Measurements from ENCODE around the gene RYR1.
"Not testable (repeated sequence)": the region's sequence is repeated elsewhere in the genome, so short reads cannot be mapped to it uniquely, and the experiment has no call there.

Gene RYR1

GRCh38 chr19:38577826-38578225 lies 144.3 kb downstream of the RYR1 start:
- no peak for DNase-seq

- DNase-seq: not testable (repeated sequence)
These were observed 145.8 kb downstream of the RYR1 start for GRCh38 chr19:38579304-38579703.

GRCh38 chr19:38580080-38580479 lies 146.6 kb downstream of the RYR1 start:
- DNase-seq: no peak

GRCh38 chr19:38583219-38583984 lies 149.9 kb downstream of the RYR1 start:
- no peak for DNase-seq

GRCh38 chr19:38583985-38584305 lies 150.5 kb downstream of the RYR1 start:
- DNase-seq: no peak

GRCh38 chr19:38587562-38587961 lies 154.1 kb downstream of the RYR1 start:
- DNase-seq: no peak

- DNase-seq: no peak
These were observed 154.6 kb downstream of the RYR1 start for GRCh38 chr19:38588041-38588440.

GRCh38 chr19:38592940-38593339 lies 159.4 kb downstream of the RYR1 start:
- no peak for DNase-seq

- peak; percentile 86 for DNase-seq
These were observed 162.8 kb downstream of the RYR1 start for GRCh38 chr19:38596057-38596981.

- no peak for DNase-seq
These were observed 163.6 kb downstream of the RYR1 start for GRCh38 chr19:38597075-38597474.

- DNase-seq: no peak
These were observed 166.2 kb downstream of the RYR1 start for GRCh38 chr19:38599722-38600121.

GRCh38 chr19:38602856-38603255 lies 169.4 kb downstream of the RYR1 start:
- not testable (repeated sequence) for DNase-seq

GRCh38 chr19:38606131-38606530 lies 172.6 kb downstream of the RYR1 start:
- peak; percentile 90 for DNase-seq

- DNase-seq: no peak
These were observed 180.8 kb downstream of the RYR1 start for GRCh38 chr19:38614289-38614688.

- DNase-seq: no peak
These were observed 181.6 kb downstream of the RYR1 start for GRCh38 chr19:38615007-38615581.

- DNase-seq: no peak
These were observed 182.8 kb downstream of the RYR1 start for GRCh38 chr19:38616265-38616664.

GRCh38 chr19:38617283-38617763 lies 183.8 kb downstream of the RYR1 start:
- no peak for DNase-seq

- DNase-seq: peak; percentile 90
These were observed 184.5 kb downstream of the RYR1 start, which contains the start of gene MAP4K1 for GRCh38 chr19:38617764-38618589. MAP4K1 (minus strand) TSS chr19:38617953; CDS start chr19:38617895, 58 bp downstream.

- DNase-seq: peak; percentile 100
These were observed 185.3 kb downstream of the RYR1 start, which contains the start of gene EIF3K for GRCh38 chr19:38618590-38619360. EIF3K (plus strand) TSS chr19:38619188; CDS start chr19:38619269, 81 bp downstream.

GRCh38 chr19:38619361-38620174 lies 186.1 kb downstream of the RYR1 start:
- no peak for DNase-seq

- no peak for DNase-seq
These were observed 191.3 kb downstream of the RYR1 start for GRCh38 chr19:38624822-38625221.
